GM12801 (cell line): Measurements from ENCODE around the gene IGSF21.

Experiments used
- CTCF ChIP-seq: IDR thresholded peaks from one replicate; pipeline ENCODE4 v1.5.1; 2011; ENCODE audit warnings: control low read depth; ENCODE audit not compliant: insufficient read length; ENCODE audit errors: extremely low read depth

The IGSF21 gene

GRCh38 chr1:18176619-18177018 lies 69.0 kb downstream of the IGSF21 start:
- no peak for TF ChIP-seq CTCF

GRCh38 chr1:18178111-18178510 lies 70.5 kb downstream of the IGSF21 start:
- no peak for TF ChIP-seq CTCF

- no peak for TF ChIP-seq CTCF
Observed at GRCh38 chr1:18179009-18179408, 71.4 kb downstream of the IGSF21 start.

- no peak for TF ChIP-seq CTCF
Observed at GRCh38 chr1:18182398-18183160, 75.0 kb downstream of the IGSF21 start.

GRCh38 chr1:18183533-18183932 lies 75.9 kb downstream of the IGSF21 start:
- no peak for TF ChIP-seq CTCF

GRCh38 chr1:18187054-18187453 lies 79.5 kb downstream of the IGSF21 start:
- TF ChIP-seq CTCF, result no peak

GRCh38 chr1:18188820-18189517 lies 81.4 kb downstream of the IGSF21 start:
- no peak for TF ChIP-seq CTCF
